Right cardiac atrium (tissue), 5 donors: ENCODE measurements around the gene C2CD4B. TPM values are rescaled to one million over a fixed set of nuclear protein-coding genes. Genes with fewer than 3 reads are reported as not detected.

ENCODE experiments used
- ATAC-seq, 2 donors: fragments of 200-7000 bp; cut with Tn5 transposase; one replicate each; pipeline versions ENCODE4 v1.8.0 to v1.9.1; 2020; ENCODE audit warnings: moderate library complexity in 2 of 2, mild to moderate bottlenecking in 1 of 2
- DNase-seq, 3 donors: peaks; one replicate each; pipeline ENCODE4 v3.0.0-alpha.2; 2020
- H3K27ac ChIP-seq: one replicate; pipeline ENCODE4 v1.5.1; 2013; ENCODE audit warnings: mild to moderate bottlenecking, low read length, control low read depth, moderate library complexity
- H3K27me3 ChIP-seq: one replicate; pipeline ENCODE4 v1.6.1; 2013; ENCODE audit not compliant: control insufficient read depth, insufficient read depth
- H3K4me1 ChIP-seq: one replicate; pipeline ENCODE4 v1.6.1; 2013; ENCODE audit warnings: low read length; ENCODE audit not compliant: control insufficient read depth, insufficient read depth
- H3K4me3 ChIP-seq: one replicate; pipeline ENCODE4 v1.5.1; 2013; ENCODE audit warnings: low read length, control low read depth
- H3K9me3 ChIP-seq: one replicate; pipeline ENCODE4 v1.6.1; 2013; ENCODE audit warnings: low read length; ENCODE audit not compliant: control insufficient read depth
- WGBS: extraction: QIAGEN DNeasy Blood & Tissue Kit; methylation state at CpG from one replicate; pipeline ENCODE4 v1.1.7; 2013; 5-methylcytosine and 5-hydroxymethylcytosine counted together
- intact Hi-C, 4 donors: fragments of 100-400 bp; cut with DNase I; formaldehyde crosslinking; loops; one replicate each; pipeline versions ENCODE4 v1.11.0 to v1.14.0; 2022 to 2023
- polyA plus RNA-seq: library from polyadenylated mRNA; stranded (reverse); fragments of 200-250 nt; gene quantifications from one replicate; pipeline ENCODE4 v1.2.3, GENCODE V29; 2013
- total RNA-seq, 4 donors: library from RNA; stranded (reverse); fragmentation: NEBNext Ultra II Directional; extraction: Animal tissue kit (Norgen Biotek cat#: 25700); gene quantifications; one replicate each; pipeline ENCODE4 v1.2.1, GENCODE V29; 2021
- donor health status: healthy with polysubstance abuse.
- donor health status: DM: no; HTN: yes; CAD: no.
- donor health status: DM: no; HTN: no; CAD: no.
- donor health status: DM: no; HTN: yes; CAD: no; lungs with severe emphysema.
- donor health status: DM: yes; HTN: yes; CAD: no.

The C2CD4B gene
- total and polyA plus RNA-seq, 5 donors, result 1.4 to 2.8 (median 1.8) TPM

DNA sequence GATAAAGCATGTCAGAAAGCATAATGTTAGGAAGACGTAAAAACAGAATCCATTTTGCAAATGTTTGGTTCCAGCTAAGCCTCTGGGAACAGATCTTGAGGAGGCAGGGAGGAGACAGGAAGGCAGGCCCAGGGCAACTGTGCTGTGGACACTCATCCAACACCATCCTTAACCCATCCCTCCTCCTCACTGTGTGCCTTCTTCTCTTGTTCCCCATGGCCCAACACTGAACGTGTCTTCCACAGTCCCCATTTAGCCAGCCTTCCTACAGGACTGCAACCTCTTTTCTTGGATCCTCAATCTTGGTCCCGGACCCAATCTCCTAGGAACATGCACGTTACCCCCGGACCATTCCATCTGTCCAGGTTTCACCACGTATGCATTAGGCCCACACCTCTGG is 15.4 kb downstream of the C2CD4B start:
- Histone ChIP-seq H3K4me1 (no peaks in the 10 kb centered on the region), H3K9me3 (no peaks in the 10 kb centered on the region), H3K4me3 (no peak overlapping the region), H3K27me3 (no peaks in the 10 kb centered on the region), H3K27ac (no peak overlapping the region)
- intact Hi-C loops, result no loop called here
- WGBS, result 93% methylated on average over 6 of the region's 6 CpGs
- DNase-seq (no peak), ATAC-seq (no peak)

DNA sequence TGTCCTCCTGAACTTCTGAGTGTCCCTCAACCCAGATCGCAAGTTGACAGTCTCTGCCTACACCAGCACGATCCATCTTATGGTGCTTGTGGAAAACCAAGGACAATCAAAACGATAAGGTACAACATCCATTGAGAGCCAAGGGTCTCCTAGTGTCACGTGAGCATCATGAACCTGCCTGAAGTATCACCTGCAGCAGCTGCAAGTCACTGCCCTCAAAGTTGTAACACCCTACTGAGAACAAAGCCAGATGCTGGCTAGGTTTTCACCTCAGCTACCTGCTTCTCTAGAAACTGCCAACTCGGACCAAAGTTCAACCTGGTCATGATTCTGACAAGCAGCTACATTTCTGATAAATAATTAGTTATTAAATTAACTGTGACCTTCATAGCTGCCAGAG is 17.5 kb downstream of the C2CD4B start:
- Histone ChIP-seq H3K27me3 (no peaks in the 10 kb centered on the region), H3K4me1 (no peaks in the 10 kb centered on the region), H3K4me3 (no peak overlapping the region), H3K9me3 (no peaks in the 10 kb centered on the region), H3K27ac (no peak overlapping the region)
- no peak for ATAC-seq
- WGBS, result 89% methylated on average over 5 of the region's 5 CpGs
- DNase-seq, result no peak
- intact Hi-C loops, result no loop called here

DNA sequence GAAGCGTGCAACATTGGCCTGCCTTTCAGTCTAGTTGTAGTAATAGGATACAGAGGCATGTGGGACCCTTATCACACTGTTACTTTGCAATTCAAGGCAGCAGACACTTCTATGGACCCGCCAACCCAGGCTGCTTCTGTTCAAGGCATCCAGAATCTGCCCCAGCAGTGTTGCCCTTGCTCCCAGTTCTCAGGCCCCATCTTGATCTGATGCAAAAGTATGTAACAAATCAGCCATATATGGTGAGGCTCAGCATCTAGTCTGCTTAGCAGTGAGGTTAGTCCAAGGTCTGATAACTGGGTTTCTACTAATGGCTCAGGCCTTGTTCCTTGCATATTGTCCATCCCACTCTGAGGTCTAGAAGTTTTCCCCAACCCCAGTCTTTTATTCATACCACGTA is 17.9 kb downstream of the C2CD4B start:
- Histone ChIP-seq H3K9me3 (no peaks in the 10 kb centered on the region), H3K4me3 (no peak overlapping the region), H3K4me1 (no peaks in the 10 kb centered on the region), H3K27me3 (no peaks in the 10 kb centered on the region), H3K27ac (no peak overlapping the region)
- no peak for ATAC-seq
- intact Hi-C loops, result no loop called here
- 95% methylated on average over 3 of the region's 3 CpGs for WGBS
- no peak for DNase-seq

DNA sequence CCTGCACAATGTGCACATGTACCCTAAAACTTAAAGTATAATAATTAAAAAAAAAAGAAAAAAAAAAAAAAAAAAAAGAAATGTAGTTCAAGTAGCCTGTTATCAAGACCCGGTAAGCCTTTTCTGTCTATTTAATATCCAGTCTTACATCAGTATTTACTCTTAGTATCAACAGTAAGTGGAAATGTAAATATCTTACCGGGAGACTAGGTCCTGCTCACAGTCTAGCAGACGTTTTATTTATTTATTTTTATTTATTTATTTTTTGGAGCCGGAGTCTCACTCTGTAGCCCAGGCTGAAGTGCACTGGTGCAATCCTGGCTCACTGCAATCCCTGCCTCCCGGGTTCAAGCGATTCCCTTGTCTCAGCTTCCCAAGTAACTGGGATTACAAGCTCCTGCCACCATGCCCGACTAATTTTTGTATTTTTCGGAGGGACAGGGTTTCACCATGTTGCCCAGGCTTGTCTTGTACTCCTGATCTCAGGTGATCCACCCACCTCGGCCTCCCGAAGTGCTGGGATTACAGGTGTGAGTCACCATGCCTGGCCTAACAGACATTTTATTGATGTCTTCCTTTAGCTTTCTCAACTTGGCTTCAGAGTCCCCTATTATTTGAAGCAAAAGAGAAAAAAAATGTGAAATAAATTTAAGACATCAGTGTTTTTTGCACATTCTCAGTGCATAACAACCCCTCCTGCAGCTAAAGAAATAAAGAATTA is 19.9 kb downstream of the C2CD4B start:
- intact Hi-C loops, result no loop called here
- Histone ChIP-seq H3K9me3 (no peaks in the 10 kb centered on the region), H3K27me3 (no peaks in the 10 kb centered on the region), H3K4me3 (no peak overlapping the region), H3K4me1 (no peaks in the 10 kb centered on the region), H3K27ac (no peak overlapping the region)
- DNase-seq (no peak), ATAC-seq (no peak)
- WGBS, result 92% methylated on average over 10 of the region's 10 CpGs

DNA sequence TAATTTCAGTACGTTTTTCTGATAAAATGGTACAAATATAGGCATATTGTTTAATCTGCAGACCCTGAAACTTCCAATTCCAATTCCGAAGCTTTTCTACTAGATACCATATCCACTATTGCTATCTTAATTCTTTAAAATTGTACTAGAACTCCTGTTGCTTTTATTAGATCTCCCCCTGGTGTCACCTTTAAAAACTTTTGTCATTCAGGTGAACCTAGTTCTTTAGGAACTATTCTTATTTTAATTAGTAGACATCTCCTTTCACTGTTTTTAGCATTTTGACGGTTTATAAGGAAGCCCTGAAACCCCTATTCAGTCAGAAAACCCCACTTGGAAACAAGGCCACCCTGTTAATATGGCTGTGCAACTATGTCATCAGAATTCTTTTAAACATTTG is 22.3 kb downstream of the C2CD4B start:
- DNase-seq (no peak), ATAC-seq (no peak)
- WGBS, result 79% methylated on average over 3 of the region's 3 CpGs
- Histone ChIP-seq H3K4me3 (no peak overlapping the region), H3K27me3 (no peaks in the 10 kb centered on the region), H3K4me1 (peaks cover 1% of the 10 kb centered on the region), H3K9me3 (no peaks in the 10 kb centered on the region), H3K27ac (no peak overlapping the region)
- intact Hi-C loops, result no loop called here

DNA sequence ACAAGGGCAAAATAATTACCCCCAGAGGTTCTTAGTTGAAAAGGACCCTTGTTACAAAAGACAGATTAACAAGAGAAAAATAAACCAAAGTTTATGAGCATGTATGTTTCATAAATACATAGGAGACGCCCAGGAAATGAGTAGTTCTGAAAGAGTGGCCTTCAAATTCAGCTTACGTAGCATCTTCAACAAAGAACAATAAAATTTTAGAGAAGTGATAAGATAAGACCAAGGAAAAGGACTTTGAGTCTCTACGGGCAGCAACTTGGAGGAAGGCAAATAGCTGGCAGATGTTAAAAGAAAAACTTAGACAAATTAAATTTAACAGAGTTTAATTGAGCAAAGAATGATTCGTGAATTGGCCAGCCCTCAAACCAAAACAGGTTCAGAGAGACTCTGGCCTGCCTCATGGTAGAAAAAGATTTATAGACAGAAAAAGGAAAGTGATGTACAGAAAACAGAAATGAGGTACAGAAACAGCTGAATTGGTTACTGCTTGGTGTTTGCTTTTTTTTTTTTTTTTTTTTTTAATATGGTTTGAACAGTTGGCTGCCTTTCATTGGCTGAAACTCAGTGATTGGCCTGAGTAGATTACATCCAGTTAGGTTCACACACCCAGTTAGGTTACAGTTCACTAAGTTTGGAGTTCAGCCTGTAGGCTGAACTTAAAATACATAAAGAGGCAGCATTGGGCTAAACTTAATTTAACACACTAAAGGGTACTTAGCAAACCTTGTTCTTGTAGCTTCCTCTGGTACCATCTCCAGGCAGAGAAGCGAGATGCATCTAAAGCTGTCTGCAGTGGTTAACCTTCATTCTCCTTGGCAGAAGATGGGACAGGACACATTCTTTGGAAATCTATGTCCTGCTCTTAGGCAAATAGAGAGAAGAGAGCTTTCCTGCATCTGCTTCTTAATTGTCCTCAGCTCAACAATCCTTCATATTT is 23.2 kb downstream of the C2CD4B start:
- WGBS, result 53% methylated on average over 5 of the region's 5 CpGs
- no peaks in the 10 kb centered on the region for H3K9me3 ChIP-seq
- H3K27me3 ChIP-seq, result no peaks in the 10 kb centered on the region
- intact Hi-C loops, result no loop called here
- DNase-seq (no peak), ATAC-seq (peak; percentile 43 to 80)
- H3K4me3 ChIP-seq, result no peak overlapping the region
- no peak overlapping the region for H3K27ac ChIP-seq
- H3K4me1 ChIP-seq, result peaks cover 1% of the 10 kb centered on the region

DNA sequence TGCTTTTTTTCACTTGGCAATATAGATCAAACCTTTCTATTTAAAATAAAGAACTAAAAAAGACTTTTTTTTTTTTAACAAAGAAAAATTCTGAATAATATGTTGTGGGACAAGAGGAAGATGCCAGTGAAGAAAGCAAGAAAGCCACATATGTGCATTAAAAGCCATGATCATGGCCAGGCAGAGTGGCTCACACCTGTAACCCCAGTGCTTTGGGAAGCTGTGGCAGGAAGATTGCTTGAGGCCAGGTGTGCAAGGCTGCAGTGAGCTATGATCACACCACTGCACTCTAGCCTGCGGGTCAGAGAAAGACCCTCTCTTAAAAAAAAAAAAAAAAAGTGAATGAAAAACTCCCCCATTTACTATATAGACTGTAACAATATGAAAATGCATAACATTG is 23.9 kb downstream of the C2CD4B start:
- no peaks in the 10 kb centered on the region for H3K9me3 ChIP-seq
- H3K27me3 ChIP-seq, result no peaks in the 10 kb centered on the region
- no peak overlapping the region for H3K27ac ChIP-seq
- ATAC-seq (no peak), DNase-seq (no peak)
- peaks cover 1% of the 10 kb centered on the region for H3K4me1 ChIP-seq
- no peak overlapping the region for H3K4me3 ChIP-seq
- WGBS, result 86% methylated on average over 1 of the region's 1 CpG
- intact Hi-C loops, result no loop called here

DNA sequence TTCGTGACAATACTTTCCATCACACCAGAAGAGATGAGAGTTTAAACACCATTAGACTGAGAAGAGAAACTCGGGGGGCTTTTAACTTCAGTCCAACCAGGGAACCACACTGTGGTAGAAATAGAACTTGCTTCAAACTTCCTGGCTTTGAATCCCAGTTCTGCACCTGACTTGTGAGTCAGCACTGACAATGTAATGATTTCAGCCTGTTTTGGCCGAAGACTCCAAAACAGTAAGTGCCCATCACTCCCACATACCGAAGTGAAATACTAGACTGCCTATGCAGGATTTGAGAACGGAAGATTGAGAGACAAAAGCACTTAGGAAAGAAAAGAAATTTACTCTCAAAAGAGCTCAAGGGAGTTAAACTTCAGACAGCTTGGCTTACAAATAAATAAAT is 27.0 kb downstream of the C2CD4B start:
- DNase-seq, result no peak
- ATAC-seq, result no peak
- WGBS, result 69% methylated on average over 5 of the region's 5 CpGs
- Histone ChIP-seq H3K4me3 (no peak overlapping the region), H3K27me3 (no peaks in the 10 kb centered on the region), H3K4me1 (peaks cover 6% of the 10 kb centered on the region), H3K27ac (no peak overlapping the region), H3K9me3 (no peaks in the 10 kb centered on the region)
- intact Hi-C loops, result no loop called here

DNA sequence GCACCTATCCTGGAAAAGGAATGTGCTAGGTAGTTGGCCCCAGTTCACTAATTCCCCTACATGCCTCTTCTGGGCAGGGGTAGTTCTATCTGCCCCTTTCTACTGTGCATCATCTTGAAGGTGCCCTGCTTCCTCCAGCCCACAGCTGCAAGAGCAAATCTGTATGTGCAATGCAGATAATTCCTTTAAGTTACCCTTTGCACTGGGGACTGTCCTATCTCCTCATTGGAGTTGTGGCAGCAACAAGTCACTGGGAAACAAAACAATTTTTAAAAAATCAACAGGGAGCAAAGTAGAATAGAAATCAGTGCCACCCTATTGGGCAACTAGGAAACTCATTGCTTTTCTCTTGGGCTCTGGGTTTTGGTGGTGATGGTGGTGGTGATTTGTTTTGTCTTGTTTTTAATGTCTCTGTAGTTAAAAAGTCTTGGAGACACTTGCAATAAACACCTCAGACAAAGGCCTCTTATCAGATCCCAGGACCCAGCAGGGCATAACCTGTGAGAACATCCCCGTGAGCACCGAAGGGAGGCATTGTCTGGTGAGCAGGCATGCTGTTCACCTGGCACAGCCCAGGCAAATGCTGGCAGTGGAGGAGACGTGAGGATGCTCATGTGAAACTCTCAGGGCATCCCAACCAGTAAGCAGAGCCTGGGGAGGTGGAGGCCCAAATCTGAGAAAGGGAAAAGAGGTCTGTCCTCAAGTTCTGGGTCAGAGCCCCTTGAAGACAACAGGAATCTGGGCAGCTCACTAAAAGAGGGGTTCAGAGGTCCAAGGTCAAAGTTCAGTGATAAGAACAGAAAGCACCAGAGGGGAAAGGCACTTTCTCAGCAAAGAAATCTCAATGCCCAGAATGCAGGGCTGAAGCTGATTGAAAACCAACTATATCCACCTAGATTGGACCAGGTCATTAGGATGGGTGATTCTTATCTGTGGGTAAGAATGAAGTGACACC is 27.9 kb downstream of the C2CD4B start:
- DNase-seq, result no peak
- H3K27ac ChIP-seq, result no peak overlapping the region
- H3K4me1 ChIP-seq, result peaks cover 6% of the 10 kb centered on the region
- no peaks in the 10 kb centered on the region for H3K9me3 ChIP-seq
- intact Hi-C loops, result no loop called here
- WGBS, result 83% methylated on average over 3 of the region's 3 CpGs
- H3K27me3 ChIP-seq, result no peaks in the 10 kb centered on the region
- ATAC-seq, result no peak
- H3K4me3 ChIP-seq, result no peak overlapping the region

DNA sequence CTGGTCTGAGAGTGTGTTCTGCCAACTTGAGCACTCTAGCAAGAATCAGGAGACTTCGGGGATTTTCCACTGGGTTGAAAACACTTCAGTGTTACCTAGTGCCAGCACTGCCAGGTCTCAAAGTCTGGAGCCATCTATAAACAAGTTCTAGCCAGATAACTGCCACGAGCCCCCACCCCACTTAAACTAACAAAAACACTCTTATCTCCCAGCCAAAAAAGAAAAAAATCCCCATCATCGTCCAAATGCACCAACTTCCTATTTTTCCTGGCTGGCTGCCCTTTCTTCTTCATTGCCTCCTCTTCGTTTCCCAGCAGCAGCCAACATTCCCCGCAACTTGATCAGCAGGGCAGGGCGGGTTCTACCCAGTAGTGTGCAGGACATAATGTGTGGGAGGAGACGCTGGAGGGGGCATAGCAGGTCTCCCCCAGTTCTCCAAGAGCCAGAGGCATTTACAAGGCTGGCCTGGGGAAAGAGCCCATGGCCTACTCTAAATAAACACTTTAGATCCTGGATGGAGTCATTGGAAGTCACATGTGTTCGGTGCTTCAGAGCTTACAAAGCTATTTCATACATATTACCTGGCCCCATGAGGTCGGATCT is 29.5 kb downstream of the C2CD4B start:
- Histone ChIP-seq H3K4me3 (no peak overlapping the region), H3K27ac (no peak overlapping the region), H3K9me3 (no peaks in the 10 kb centered on the region), H3K27me3 (no peaks in the 10 kb centered on the region), H3K4me1 (peaks cover 6% of the 10 kb centered on the region)
- 38% methylated on average over 9 of the region's 9 CpGs for WGBS
- peak; percentile 70 to 91 for ATAC-seq
- peak in 2 of 3 donors; percentile 46 to 69 for DNase-seq
- intact Hi-C loops, result no loop called here
